GM21717 (cell line): ENCODE data around the gene OMP.
"Not testable (repeated sequence)": the region's sequence is repeated elsewhere in the genome, so short reads cannot be mapped to it uniquely, and the experiment has no call there.

Experiments
- ATAC-seq: cut with Tn5 transposase; IDR thresholded peaks from one replicate; pipeline ENCODE4 v1.9.1; 2021; ENCODE audit warnings: mild to moderate bottlenecking, moderate library complexity; ENCODE audit not compliant: unreplicated experiment

OMP gene, protein sequence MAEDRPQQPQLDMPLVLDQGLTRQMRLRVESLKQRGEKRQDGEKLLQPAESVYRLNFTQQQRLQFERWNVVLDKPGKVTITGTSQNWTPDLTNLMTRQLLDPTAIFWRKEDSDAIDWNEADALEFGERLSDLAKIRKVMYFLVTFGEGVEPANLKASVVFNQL

DNA sequence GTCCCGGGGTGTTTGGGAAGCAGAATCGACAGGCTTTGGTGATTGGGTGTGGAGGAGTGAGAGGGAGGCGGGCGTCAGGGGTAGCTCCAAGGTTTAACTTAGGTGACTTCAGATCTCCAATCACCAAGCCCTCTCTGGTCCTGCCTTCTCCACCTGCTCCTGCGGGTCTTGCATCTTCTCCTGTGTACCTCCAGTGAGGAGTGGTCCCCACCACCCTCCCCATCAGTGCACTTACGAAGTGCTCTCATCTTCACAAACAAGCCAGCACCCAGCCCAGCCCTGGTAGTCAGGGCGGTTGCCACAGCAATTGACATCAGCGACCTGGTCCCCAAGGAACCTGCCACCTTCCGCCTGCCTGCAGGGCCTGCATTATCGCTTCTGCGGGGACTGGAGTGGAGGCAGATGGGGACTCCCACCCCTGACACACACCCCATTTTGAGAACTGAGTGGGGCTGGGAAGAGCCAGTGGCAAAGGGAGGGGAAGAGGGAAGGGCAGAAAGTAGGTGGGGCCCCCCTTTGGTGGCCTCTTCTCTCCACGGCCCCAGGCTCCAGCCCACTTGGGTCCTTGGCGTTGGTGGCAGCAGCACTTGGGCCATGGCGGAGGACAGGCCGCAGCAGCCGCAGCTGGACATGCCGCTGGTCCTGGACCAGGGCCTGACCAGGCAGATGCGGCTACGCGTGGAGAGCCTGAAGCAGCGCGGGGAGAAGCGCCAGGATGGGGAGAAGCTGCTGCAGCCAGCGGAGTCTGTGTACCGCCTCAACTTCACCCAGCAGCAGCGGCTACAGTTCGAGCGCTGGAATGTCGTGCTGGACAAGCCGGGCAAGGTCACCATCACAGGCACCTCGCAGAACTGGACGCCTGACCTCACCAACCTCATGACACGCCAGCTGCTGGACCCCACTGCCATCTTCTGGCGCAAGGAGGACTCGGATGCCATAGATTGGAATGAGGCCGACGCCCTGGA is at the start of gene OMP:
TSS of gene OMP (plus strand) at position 595 of the 965 bp plus-strand sequence. CDS start at position 595, 0 bp downstream.
- no peak for ATAC-seq

DNA sequence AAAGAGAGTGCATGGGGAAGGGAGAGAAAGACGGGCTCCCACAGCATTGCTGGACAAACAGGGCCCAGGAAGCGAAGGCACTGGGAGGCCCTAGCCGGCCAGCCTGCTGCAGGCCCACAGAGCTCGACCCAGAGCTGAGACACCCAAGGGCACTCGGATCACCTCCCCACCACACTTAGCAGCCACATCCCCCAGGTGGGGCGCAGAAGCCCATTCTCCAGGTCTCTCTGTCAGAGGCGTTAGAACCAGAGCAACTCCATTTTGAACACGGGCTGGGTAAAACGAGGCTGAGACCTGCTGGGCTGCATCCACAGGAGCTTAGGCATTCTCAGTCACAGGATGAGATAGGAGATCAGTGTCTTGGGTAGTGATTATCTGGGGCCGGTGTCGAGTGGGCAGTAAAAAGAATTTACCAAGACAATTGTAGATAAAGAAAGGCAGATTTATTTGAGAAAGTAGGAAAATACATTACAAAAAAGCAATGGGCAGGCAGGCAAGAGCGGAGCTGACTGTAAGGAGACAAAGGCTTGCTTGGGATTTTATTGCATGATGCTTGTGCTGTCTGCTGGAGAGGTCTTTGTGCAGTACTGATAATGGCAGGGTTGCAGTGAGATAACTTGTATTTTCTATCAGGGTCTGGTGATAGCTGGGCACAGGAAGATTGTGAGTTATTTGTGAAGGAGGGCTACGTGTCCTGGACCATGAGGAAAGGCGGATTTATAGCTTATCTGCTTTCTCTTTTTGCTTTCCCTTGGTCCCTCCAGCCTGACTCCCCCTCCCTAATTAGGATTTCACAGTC is 49.2 kb upstream of the OMP start:
- no peak for ATAC-seq

DNA sequence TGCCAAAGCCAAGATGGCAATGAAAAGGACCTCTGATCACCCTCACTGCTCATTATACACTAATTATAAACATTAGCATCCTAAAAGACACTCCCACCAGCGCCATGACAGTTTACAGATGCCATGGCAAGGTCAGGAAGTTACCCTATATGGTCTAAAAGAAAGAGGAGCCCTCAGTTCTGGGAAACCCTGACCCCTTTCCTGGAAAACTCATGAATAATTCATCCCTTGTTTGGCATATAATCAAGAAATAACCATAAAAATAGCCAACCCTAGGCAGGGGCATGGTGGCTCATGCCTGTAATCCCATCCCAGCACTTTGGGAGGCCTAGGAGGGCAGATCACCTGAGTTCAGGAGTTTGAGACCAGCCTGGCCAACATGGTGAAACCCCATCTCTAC is 48.6 kb upstream of the OMP start:
- ATAC-seq = no peak

DNA sequence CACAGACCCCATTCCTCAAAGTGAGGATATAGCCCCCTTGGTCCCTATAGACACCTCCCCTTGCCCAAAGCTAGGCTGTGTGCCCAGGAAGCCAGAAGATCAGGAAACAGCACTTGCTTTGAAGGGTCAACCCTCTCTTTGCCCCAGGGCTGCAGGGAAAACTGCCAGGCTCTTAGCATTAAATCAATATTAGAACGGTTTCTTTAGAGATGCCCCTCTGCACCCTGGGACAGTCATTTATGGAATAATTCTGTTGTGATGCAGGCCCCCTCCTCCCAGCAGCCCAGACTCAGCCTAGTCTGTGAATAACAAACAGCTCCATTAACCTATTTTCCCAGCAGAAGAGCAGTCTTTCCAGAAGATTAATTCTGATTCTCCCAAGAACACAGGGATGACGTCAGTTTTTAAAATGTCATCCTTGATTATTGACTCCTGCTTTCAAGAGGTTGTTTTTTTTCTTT is 47.5 kb upstream of the OMP start:
- no peak for ATAC-seq

DNA sequence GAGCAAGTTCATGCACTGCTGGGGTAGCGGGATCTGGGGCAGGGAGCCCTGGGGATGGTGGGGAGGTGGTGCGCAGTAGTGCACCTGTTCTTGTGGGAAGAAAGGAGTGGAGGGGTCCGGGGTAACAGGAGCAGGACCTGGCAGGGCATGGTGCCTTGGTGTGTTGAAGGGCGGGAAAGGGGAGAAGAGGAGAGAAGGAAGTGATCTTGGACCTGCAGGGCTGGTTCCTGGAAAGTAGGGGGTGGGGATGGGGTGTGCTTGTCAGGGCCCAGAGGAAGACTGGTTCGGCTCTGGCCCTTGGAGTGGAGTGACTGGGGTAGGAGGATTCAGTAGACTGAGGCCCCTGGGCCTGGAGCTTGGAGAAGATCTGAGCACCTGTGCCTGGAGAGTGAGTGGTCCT is 46.7 kb upstream of the OMP start:
- no peak for ATAC-seq

DNA sequence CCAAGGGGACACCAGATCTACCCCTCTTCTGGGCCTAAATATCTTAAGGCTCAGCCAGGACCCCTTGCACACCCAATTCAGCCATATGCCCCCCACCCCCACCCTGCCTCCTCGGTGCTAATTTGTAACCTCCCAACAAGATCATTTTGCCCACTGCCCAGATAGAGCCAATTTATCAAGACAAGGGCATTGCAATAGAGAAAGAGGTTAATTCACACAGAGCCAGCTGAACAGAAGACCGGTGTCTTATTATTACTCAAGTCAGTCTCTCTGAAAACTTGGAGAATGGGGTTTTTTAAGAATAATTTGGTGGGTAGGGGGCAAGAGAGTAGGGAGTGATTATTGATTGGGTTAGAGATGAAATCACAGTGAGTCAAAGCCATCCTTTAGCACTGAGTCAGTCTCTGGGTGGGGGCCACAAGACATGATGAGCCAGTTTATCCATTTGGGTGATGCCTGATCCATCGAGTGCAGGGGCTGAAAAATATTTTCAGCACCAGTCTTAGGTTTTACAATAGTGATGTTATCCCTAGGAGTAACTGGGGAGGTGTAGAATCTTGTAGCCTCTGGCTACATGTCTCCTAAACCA is 45.7 kb upstream of the OMP start:
- no peak for ATAC-seq

DNA sequence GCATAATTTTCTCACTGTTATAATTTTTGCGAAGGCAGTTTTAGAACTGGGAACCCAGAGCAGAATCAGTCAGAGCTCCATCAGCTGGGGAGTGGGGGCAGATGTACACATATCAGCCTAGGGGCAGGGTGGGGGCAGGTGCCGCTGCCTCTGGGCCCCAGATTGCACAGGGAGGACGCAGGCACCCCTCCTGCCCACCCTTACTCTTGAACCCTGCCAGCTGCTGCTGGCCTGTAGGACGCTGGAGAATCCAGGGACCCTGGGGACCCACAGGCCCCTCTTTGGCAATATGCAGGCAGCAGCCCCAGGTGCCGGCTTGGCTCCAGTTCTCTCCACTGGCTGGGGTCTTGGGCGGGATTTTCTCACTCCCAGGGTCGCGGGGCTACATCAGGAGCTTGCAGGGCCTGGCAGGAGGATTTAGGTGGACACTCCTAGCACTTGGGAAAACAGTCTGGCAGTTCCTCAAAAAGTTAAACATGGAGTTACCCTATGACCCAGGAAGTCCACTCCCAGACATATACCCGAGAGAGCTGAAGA is 44.6 kb upstream of the OMP start:
- ATAC-seq = no peak

DNA sequence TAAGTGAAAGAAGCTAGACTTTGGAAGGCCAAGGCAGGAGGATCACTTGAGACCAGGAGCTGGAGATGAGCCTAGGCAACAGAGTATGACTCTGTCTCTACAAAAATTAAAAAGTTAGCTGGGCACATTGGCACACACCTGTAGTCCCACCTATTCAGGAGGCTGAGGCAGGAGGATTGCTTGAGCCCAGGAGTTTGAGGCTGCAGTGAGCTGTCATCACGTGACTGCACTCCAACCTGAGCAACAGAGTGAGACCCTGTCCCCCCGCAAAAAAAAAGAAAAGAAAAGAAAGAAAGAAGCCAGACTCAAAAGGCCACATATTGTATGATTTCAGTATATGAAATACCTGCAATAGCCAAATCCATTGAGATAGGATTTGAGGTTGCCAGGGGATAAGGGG is 43.7 kb upstream of the OMP start:
- ATAC-seq = no peak

DNA sequence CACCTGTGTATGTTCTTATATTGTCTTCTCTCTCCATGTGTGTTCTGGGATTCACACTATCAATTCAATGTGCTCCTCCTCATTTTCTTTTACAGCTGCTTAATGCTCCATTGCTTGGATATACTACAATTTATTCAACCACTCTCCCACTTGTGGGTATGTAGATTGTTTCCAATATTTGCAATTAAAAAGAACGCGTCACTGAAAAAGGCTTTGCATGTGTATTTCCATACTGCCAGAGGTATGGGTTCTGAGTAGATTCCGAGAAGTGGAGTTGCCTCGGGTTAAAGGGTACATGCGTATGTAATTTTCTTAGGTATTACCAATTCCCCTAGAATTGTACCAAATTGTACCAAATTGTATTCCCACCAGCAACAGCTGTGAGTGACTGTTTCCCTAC is 42.8 kb upstream of the OMP start:
- ATAC-seq = no peak

DNA sequence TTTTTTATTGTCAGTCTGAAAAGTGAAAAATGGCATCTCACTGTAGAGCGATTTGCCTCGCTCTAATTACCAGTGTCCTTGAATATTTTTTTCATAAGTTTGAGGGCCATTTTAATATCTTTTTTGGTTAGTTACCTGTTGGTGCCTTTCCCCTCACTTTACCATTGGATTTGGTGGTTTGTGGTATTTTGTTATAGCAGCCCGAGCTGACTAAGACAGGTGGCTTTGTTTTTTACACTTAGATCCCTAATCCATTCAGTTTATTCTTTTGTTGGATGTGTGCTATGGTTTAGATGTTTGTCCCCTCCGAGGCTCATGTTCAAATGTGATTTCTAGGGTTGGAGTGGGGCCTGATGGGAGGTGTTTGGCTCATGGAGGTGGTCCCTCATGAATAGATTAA is 42.4 kb upstream of the OMP start:
- ATAC-seq = no peak

DNA sequence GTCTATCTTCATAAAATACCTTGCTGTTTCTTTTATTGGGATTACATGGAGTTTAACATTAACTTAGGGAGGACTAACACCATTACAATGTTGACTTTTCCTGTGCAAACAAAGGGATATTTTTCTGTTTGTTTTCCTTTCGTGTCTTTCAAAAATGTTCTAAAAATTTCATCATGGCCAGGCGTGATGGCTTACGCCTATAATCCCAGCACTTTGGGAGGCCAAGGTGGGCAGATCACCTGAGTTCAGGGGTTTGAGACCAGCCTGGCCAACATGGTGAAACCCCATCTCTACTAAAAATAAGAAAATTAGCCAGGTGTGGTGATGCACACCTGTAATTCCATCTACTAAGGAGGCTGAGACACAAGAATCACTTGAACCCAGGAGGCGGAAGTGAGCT is 41.4 kb upstream of the OMP start:
- not testable (repeated sequence) for ATAC-seq

DNA sequence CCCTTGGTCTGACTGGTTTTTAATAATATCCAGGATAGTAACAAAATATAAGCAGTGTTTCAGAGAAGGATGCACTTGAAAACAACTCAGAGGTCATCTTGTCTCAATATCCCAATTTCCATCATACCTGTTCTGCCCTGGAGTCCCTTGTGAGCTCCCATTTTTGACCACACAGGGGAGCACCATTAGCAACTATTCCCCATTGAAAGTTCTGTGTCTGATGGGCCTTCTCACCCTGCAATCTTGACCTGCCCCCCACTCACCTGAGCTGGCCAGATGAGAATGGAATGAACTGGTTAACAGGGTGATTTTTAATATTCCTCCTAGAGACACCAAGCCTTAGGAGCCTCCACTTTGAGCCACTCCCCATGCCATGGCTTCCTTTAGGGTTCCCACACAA is 39.7 kb upstream of the OMP start:
- no peak for ATAC-seq

DNA sequence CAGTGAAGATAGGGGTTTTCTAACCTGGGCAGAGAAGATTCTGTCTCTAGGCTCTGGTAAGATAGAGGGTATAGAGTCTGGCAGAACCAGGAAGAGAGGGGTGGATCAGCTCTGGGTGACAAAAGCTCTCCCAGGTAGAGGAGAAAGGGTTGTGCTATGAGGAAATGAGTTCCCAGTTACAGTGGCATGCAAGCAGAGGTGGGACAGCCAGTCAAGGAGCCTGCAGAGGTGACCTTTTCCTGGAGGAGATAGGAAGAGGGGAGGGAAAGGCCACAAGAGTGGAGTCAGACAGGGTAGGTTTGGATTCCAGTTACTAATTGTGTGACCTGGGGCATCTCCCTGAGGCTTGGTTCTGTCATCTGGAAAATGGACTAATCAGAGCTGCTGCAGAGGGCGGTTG is 39.2 kb upstream of the OMP start:
- ATAC-seq = no peak

DNA sequence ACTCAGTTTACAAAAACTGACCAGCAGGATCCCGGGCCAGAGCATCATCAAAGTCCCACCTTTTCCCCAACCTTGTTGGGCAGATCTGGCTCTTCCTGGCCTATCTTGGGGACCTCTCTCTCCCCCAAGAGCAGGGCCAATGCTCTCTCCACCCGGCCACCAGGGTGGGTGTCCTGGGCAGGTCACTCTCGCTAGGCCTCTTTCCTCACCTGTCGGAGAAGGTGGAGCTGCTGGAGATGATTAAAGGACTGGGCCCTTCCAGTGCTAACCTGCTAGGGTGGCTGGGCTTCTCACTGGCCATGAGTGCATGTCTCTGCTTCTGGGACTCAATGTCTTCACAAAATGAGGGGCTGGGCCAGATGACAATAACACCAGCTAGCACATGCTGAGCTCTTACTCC is 38.8 kb upstream of the OMP start:
- ATAC-seq = no peak

DNA sequence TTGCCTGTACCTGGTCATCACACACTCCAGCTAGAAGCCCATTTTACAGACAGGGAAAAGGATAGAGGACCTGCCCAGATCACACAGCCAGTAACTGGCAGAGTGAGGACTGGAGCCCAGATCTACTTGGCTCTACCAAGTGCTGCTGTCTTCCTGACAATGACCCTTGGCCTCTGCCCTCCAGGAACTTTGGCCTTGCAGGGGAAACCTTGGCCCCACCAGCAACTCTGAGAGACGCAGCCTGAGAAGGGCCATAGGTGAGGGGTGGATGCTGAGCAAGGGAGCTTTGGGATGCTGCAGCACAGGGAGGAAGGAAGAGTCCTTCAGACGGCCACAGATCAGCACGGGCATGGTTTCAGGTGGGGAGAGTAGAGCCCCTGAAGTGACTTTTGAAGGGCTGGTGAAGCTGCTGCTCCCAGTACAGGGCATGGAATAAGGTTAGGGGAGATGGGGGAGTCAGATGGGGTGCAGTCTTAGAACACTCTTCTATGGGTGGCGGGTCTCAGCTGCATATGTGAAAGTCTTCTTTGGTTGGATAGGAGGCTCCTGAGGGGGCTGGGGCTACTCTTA is 37.9 kb upstream of the OMP start:
- no peak for ATAC-seq

DNA sequence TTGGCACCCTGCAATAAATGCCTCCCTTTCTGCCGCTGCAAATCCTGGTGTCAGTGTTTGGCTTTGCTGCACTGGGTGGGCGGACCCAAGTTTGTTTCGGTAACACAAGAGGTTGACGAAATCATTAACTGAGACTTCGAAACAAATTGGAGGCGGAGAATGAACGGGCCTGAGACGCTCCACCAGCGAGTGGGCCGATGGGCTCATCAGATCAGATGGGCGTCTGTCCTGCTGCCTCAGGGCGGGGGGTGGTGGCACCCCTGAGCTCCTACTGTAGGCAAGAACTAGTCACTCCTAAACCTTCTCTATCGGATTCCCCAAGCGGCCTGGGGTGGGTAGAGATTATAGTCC is 36.8 kb upstream of the OMP start:
- peak; percentile 19 for ATAC-seq

DNA sequence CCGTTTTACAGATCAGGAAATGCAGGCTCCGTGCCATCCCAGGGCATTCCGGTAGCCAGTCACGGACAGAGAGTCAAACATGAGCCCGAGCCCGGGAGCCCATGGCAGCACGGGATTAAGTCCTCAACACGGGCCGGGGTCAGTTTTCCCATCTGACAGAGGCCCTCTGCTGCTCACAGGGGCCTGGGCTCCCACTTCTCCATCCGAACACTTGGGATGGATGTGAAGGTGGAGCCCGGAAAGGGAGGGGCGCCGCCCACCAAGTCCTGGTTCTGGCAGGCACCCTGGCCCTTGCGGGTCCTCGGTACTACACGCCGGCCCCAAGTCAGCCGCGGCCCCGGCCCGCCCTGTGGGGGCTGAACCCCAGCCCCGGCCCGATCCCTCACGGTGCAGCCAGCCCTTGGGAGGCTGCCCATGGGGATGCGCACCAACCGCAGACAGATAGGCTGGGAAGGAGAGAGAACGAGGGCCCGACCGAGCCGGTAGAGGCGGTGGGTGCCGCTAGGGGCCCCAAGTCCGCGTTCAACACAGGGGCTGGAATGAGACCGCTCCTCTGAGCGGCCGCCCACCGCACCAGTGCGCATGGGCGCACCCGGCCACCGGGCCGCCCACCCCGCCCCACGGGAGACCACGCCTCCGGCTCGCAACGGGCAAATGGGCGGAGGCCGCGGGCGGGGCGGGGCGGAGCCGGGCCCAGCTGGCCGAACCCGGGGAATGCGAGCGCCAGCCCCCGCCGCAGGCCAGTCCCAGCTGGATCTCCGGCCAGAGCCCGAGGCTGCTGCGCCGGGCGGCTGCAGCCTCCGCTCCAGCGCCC is 36.2 kb upstream of the OMP start, which contains the start of gene CAPN5:
TSS of gene CAPN5 (plus strand) at position 743 of the 814 bp plus-strand sequence. CDS start 17,916 bp downstream, outside the sequence.
- ATAC-seq = peak; percentile 70

DNA sequence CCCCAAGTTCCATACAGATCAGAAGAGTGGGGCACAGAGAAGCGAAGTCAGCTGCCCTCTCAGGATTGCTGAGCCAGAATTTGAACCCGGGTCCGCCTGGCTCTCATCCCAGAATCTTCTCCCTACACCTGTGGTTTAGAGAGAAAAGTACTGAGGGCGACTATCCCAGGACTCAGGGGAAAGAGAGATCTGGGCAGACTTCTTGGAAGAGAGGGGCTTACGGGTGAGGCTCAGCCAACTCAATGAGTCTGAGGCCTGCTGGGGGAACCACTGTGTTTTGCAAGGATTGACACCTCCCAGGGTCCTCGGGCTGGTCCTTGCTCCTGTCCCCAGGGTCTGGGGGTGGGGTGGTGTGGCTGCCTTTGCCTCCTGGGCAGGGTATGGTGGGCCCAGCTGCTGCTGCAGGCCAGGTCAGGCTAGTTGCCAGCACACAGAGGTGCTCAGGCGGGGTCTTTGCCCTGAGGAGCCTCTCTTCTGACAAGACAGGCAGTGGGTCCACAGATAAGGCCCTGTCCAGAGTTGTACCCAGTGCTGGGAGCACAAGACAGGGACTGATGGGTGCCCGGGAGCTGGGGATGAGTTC is 34.7 kb upstream of the OMP start:
- ATAC-seq = no peak
